ENCODE results near the gene FBXL5. TPM values are rescaled to one million over a fixed set of nuclear protein-coding genes. Genes with fewer than 3 reads are reported as not detected.

Gene FBXL5
- total and polyA plus RNA-seq, 9 of the 15 experiments (the other 6 are each of a cell fraction or from before 2014, with no cell fraction given), result 6.0 to 35.2 (median 22.1) TPM

- TF ChIP-seq PBX2 (CRISPR knock-in tag; IDR thresholded peaks at IDR 0.05; ENCODE audit: low read depth) (no peak), PBX2 (tag; conservative IDR thresholded peaks at IDR 0.05; ENCODE audit: low read depth) (peak; percentile 51; the same call in 1 of the 2 replicates), KLF1 (tag; IDR thresholded peaks at IDR 0.05) (no peak), E2F4 (CRISPR knock-in tag; IDR thresholded peaks at IDR 0.05; ENCODE audit: low read depth) (no peak), ZFX (CRISPR knock-in tag; IDR thresholded peaks at IDR 0.05) (no peak), TFAM (CRISPR knock-in tag; conservative IDR thresholded peaks at IDR 0.05) (no peak), SETDB1 (IDR thresholded peaks at IDR 0.05; ENCODE audit: low read length) (no peak)
These were observed 22.4 kb upstream of the FBXL5 start (continued) for GRCh38 chr4:15677507-15677988.

GRCh38 chr4:15676899-15677298 is 21.7 kb upstream of the FBXL5 start:
- Histone ChIP-seq H3K4me3 (no peak overlapping the region), H3K9me1 (ENCODE audit: control insufficient read depth, insufficient read depth, low read length) (no peaks in the 10 kb centered on the region), H3K36me3 (ENCODE audit: control insufficient read depth, insufficient read depth, low read length) (peaks cover 7% of the 10 kb centered on the region; the same call in 2 of the 3 replicates), H3K27ac (ENCODE audit: extremely low read depth, low read depth, low read length) (peak overlapping the region; percentile 62; the same call in 1 of the 3 replicates), H3K79me2 (ENCODE audit: control insufficient read depth, insufficient read depth, low read length) (peaks cover 81% of the 10 kb centered on the region), H3K27me3 (ENCODE audit: control insufficient read depth in 2 of 2, insufficient read depth in 2 of 2, low read length in 2 of 2) (no peaks in the 10 kb centered on the region), H3K4me1 (replicated peaks in 1 of 2; ENCODE audit: control insufficient read depth in 2 of 2, insufficient read depth in 2 of 2, low read length in 2 of 2) (peaks cover 4 to 16% of the 10 kb centered on the region in 2 experiments; a peak in 4 of 5 replicates), H3K4me2 (ENCODE audit: insufficient read depth, low read length) (no peak overlapping the region), H3K9ac (ENCODE audit: insufficient read depth in 1 of 2, low read depth in 2 of 2, low read length in 2 of 2) (no peak overlapping the region), H4K20me1 (replicated peaks; ENCODE audit: control insufficient read depth, insufficient read depth, low read length) (no peaks in the 10 kb centered on the region), H2AFZ (ENCODE audit: low read depth, low read length) (no peak overlapping the region), H3K9me3 (replicated peaks; ENCODE audit: control insufficient read depth, insufficient read depth, low read depth, low read length) (no peaks in the 10 kb centered on the region)
- in situ Hi-C loops (cut with MboI), result no loop called here
- FAIRE-seq (no peak), ATAC-seq (no peak), DNase-seq (ENCODE audit: extremely low read depth in 1 of 4, low spot score in 3 of 4) (no peak)
- BruUV-seq (replicated peaks), result no TSS peak
- WGBS (ENCODE audit: insufficient coverage, low coverage, missing lambda C conversion rate), result 62% methylated on average over 6 of the region's 6 CpGs
- intact Hi-C loops (cut with micrococcal nuclease), result no loop called here
- ChIA-PET CTCF (ENCODE audit: low intra/inter-chr PET ratio) (no interaction called here), POLR2A (interaction anchor here (2.3 kb wide), 1 partner anchor 13 kb away, joined by 8 read pairs; no protein-coding TSS in a partner anchor)
- TF ChIP-seq FIP1L1 (IDR thresholded peaks at IDR 0.05; ENCODE audit: low read depth, low read length, poor library complexity, severe bottlenecking), result no peak
- no peak for TF ChIP-seq BDP1 (IDR thresholded peaks at IDR 0.05; ENCODE audit: insufficient read depth, insufficient read length)
- TF ChIP-seq ZNF766 (CRISPR knock-in tag; conservative IDR thresholded peaks at IDR 0.05), result peak; percentile 74; the same call in 1 of the 2 replicates
- TF ChIP-seq PURB (CRISPR knock-in tag; IDR thresholded peaks at IDR 0.05; ENCODE audit: low read depth), result no peak
- no peak for TF ChIP-seq CBX5 (IDR thresholded peaks at IDR 0.05; ENCODE audit: borderline replicate concordance, low read depth)
- TF ChIP-seq NCOA1 (IDR thresholded peaks at IDR 0.05; ENCODE audit: low read depth), result no peak
